Inferior parietal cortex (tissue), 1 donor: ENCODE results near the gene HARBI1.

Experiments
- DNase-seq: peaks from one replicate; pipeline ENCODE4 v3.0.0-alpha.2; 2016; ENCODE audit errors: extremely low spot score

Gene HARBI1

DNA sequence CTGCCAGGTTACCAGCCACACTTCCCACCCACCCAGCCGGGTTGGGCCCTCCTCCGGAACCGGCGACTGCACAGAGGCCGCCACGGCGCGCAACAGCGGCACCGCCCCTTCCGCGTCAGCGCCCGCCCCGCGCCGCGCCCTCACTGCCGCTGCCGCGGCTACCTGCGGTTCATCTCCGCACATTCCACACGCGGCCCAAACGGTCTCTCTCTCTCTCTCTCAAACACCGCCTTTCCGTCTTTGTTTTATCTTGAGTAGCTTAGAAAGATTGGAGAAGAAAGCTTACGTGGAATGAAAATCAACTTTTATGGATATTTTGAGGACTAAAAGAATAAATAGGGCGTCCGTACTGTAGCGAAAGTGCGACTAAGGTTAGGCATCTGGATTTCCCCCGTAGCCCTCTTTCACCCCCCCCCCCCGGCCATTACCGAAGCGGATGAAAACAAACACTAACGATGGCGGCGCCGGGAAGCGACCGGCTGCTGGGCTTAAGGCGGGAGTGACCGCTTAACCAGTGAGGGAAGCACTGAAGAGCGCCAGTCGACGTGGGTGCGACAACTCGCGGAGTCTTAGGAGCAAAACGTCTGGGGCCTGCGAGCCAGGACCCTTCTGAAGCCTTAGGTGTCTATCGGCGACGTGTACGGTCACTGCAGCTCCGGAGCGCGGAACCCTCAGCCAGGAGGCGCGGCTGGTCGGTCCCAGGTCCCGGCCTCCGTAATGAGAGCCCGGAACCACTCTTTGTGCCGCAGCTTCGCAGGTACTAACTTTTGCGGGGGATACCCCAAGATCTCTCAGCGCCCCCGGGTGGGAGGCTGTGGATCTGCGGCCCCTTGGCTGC lies at the start of gene HARBI1, which contains the start of gene ATG13:
TSS of gene HARBI1 (minus strand) at position 94 of the 838 bp plus-strand sequence. CDS start 990 bp downstream, outside the sequence.
TSS of gene ATG13 (plus strand) at position 420 of the 838 bp plus-strand sequence. CDS start 26,739 bp downstream, outside the sequence.
- DNase-seq: peak; percentile 86

DNA sequence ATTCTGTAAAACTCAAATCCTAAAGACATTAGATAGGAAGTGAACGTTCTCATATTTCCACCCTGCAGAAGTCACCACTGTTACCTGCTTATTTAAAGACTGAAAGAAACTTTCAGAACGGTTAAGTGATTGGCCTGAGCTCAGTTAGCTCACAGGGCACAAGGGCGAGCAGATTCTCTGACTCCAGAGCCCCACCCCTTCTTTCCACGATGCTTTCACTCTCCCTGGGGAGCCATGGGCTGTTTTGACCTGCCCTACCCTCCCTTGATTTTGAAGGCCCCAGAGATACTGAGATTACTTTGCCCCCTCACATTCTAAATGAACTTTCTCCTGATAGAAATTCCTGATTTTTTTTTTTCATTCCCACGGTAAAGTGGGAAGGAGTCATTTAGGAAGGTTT lies 49.5 kb upstream of the HARBI1 start:
- DNase-seq: no peak

GRCh38 chr11:46665356-46665755 lies 48.3 kb upstream of the HARBI1 start:
- no peak for DNase-seq

- no peak for DNase-seq
These were observed 47.6 kb upstream of the HARBI1 start for GRCh38 chr11:46664612-46665011.

GRCh38 chr11:46663277-46663940 lies 46.4 kb upstream of the HARBI1 start:
- no peak for DNase-seq

- DNase-seq: no peak
These were observed 45.3 kb upstream of the HARBI1 start for GRCh38 chr11:46662366-46662765.

- DNase-seq: no peak
These were observed 44.8 kb upstream of the HARBI1 start for GRCh38 chr11:46661836-46662235.

- no peak for DNase-seq
These were observed 42.9 kb upstream of the HARBI1 start for GRCh38 chr11:46659908-46660307.

GRCh38 chr11:46658259-46658658 lies 41.2 kb upstream of the HARBI1 start:
- no peak for DNase-seq

- DNase-seq: no peak
These were observed 40.2 kb upstream of the HARBI1 start for GRCh38 chr11:46657186-46657585.

GRCh38 chr11:46655631-46656030 lies 38.6 kb upstream of the HARBI1 start:
- DNase-seq: no peak

DNA sequence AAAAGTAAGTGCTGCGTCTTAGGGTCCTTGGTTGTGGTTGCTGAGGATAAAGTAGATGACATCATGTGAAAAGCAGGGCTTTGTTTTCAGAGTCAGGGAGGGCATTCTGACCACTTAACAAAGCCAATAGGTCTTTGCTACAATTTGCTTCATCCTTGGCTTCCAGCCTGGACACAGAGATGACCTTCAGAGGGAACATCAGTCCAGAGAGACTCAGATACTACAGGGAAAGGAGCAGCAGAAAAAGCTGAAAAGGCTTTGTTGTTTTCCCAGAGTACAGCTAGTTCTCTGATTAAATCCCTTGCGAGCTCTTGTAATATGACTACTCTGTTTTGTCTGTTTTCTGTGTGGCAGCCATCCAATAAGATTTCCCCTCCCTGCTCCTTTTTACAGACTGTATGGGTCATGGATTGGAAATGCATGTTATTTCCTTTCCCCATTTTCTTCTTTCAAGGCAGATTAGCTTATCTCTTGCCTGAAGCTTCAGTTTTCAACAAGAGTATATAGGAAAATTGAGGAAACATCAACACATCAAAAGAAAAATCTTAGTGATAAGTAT lies 32.2 kb upstream of the HARBI1 start:
- DNase-seq: peak; percentile 85

DNA sequence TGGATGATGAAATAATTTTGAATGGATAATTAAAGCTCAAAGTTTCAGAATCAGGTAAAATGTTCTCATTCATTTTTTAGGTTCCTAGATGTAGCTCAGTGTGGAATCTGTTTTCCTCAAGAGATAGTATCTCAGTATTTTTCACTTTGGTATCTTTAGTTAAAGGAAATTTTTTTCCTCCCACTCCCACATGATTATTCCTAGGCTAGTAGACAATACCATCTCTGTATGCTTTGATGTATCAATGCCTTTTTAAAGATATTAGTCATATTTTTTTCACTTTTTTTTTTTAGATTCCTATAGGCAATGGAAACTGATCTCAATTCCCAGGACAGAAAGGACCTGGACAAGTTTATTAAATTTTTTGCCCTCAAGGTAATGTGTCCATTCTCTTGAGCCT lies 27.0 kb upstream of the HARBI1 start:
- DNase-seq: no peak

DNA sequence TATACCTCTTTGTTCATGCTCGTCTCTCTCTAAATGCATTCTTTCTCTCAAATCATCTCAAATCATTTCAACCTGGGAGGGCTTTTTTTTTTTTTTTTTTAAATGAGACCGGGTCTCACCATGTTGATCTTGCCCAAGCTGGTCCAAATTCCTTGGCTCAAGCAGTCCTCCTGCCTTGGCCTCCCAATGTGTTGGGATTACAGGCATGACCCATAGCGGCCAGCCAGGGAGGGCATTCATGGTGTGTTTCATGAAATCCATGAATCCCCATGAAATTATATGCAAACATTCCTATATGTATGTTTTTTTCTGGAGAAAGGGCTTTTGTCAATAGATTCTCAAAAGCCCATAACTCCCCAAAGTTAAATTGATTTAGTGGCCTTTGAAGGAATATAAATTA lies 26.5 kb upstream of the HARBI1 start:
- DNase-seq: no peak

DNA sequence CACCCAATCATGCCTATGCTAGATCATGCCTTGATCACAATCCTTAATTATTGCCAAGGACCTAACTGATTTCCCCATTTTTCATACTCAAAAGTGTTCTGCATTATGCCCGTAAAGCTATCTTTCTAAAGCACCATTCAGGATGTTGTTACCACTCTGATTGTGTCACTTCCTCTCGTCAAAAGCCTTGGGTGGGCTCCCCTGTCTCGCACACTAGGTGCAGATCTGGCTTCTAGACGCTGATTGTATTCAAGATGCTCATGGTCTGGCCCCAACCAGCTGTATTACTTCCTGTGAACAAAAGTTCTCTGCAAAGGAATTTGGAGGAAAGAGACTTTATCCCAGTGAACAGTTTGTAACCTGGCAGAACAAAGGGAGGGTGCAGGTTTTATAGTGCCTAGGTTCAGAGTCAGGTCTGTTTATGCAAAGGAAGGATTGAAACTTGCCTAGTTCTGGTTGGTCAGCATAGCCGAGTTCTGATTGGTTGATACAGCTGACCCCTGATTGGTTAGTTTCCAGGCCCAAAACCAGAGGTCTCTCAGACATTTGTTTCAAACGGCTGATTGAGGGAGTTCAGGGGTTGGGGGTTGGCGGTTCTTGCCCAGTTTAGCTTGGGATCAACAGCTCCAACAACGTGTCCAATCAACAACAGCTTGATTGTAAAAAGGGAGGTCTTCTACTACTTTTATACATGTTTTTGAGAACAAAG lies 25.8 kb upstream of the HARBI1 start:
- no peak for DNase-seq

DNA sequence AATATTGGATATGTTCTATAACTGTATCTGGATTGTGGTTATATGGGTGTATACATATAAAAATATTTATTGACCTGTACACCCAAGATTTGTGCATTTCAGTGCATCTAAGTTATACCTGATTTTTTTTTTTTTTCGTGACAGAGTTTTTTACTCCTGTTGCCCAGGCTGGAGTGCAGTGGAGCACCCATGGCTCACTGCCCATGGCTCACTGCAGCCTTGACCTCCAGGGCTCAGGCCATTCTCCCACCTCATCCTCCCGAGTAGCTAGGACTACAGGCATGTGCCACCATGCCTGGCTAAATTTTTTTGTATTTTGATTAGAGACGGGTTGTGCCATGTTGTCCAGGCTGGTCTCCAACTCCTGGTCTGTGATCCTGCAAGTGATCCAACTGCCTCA lies 24.6 kb upstream of the HARBI1 start:
- DNase-seq: no peak

DNA sequence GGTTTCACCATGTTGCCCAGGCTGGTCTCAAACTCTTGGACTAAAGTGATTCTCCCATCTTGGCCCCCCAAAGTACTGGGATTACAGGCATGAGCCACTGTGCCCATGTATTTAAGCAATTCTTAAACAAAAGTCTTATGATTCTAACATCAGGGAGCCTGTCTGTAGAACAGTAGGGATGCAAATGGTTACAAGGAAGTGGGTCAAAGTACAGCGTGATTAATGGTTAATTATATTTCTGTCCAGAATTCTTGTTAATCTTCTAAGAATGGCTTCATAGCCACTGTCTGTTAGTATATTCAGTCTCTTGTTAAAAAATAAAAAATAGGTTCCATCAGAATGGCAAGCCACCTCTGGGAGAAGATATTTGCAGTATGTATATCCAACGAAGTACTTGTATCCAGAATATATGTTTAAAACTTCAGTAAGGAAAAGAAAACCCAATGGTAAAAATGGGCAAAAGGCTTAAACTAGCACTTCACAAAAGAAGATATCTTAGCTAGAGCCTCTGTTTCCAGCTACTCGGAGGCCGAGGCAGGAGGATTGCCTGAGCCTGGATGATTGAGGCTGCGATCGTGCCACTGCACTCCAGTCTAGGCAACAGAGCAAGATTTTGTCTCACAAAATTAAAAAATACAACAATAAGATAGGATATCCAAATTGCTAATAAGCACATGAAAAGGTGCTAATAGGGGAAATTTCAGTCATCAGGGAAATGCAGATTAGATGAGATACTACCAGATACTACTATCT lies 23.2 kb upstream of the HARBI1 start:
- no peak for DNase-seq

GRCh38 chr11:46639197-46639839 lies 22.3 kb upstream of the HARBI1 start:
- no peak for DNase-seq

- DNase-seq: peak; percentile 63
These were observed 20.5 kb upstream of the HARBI1 start for GRCh38 chr11:46637546-46637945.

DNA sequence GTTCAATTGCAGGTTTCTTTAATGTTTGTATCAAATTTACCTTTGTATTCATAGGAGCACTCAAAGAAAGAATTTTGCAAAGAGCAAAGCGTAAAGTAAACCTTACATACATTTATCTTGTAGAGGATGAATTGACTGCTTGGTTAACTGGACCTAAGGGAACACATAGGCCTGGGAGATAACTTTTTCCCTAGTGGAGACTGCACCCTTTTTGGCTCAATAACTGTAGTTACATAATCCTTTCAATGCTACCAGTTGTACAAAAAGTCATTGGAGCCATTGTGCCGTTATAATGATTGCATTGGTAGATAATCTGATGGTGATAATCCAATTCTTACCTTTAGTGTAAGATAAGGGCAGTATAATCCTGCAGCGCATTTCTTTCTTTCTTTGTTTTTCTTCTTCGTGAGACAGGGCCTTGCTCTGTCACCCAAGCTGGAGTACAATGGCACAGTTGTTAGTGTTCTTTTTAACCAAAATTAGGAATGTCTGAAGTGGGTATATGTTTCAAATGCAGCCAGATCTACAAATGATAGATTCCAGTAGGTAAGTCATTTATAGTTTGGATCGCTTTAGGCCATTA lies 18.6 kb upstream of the HARBI1 start:
- no peak for DNase-seq
